ENCODE data around the gene ZDHHC19.
A peak's percentile ranks its signal among the peaks of the same experiment; 100 is the strongest.
"Not testable (repeated sequence)": the region's sequence is repeated elsewhere in the genome, so short reads cannot be mapped to it uniquely, and the experiment has no call there.

The ZDHHC19 gene

DNA sequence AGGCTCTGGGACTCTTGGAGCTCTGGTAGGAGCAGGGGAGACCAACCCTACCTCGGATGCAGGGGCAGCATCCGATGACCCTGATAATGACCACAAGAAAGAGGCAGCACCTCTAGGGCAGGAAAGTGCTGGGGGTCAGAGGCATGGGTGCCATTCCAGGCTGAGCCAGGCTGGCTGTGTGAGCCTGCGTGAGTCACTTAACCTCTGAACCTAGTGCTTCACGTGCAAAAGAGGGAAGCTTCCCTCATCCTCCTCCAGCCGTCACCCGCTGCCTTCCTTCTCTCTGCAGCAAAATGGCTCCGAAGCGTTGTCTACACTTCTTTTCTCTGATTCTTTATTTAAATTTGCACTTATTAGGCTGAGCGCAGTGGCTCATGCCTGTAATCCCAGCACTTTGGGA lies 35.5 kb downstream of the ZDHHC19 start:
- DNase-seq, result peak; percentile 53

- DNase-seq, result no peak
These were observed 36.0 kb downstream of the ZDHHC19 start for GRCh38 chr3:196175116-196175625.

GRCh38 chr3:196174652-196175051 lies 36.5 kb downstream of the ZDHHC19 start:
- DNase-seq, result no peak

DNA sequence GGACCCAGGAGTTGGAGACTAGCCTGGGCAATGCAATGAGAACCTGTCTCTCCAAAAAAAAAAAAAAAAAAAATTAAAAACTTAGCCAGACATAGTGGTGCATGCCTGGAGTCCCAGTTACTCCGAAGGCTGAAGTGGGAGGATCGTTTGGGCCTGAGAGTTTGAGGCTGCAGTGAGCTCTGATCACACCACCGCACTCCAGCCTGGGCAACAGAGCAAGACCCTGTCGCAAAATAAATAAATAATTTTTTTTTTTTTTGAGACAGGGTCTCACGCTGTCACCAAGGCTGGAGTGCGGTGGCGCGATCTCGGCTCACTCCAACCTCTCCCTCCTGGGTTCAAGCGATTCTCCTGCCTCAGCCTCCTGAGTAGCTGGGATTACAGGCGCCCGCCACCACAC lies 40.9 kb downstream of the ZDHHC19 start:
- not testable (repeated sequence) for DNase-seq

DNA sequence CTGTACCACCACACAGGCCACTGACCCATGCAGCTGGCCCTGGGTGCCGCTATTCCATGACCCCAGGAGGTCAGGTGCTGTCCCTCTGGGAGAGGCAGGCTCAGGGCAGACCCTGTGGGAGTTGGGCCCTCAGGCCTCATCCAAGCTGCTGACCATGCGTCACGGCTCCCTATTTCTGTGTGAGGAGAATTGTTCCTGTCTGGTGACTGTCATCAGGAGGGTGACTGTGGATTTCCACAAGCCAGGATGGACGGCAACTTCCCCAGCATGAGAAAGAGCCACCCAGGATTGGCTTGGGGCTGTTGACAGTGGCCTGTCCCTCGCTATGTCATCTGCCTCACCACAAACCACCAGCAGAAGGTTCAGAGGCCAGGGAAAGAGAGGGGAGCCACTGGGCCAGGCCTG lies 41.4 kb downstream of the ZDHHC19 start:
- peak; percentile 92 for DNase-seq

DNA sequence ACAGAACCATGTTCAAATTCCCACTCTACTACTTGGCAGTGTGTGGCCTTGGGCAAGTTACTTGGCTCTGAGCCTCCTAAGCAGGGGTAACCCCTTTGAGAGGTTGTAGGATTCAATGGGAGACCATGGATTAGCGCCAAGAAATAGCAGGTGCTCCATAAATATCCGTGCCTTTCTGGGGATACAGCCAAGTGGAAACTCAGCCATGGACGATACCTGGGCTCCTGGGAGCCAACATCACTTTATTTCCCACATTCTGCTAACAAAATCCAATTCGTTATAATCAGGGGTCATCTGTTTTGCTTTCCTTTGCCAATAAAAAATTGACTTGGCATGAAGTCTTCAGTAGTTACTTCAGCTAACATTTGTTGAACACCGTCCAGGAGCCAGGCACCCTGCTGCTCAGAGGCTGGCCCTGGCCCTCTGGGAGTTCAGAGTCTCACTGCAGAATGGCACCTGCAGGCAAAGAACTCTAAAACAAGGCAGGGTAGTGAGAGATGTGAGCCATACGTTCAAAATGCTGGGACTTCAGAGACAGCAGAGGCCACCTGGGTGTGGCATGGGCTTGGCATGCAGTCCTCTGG lies 42.3 kb downstream of the ZDHHC19 start:
- no peak for DNase-seq

DNA sequence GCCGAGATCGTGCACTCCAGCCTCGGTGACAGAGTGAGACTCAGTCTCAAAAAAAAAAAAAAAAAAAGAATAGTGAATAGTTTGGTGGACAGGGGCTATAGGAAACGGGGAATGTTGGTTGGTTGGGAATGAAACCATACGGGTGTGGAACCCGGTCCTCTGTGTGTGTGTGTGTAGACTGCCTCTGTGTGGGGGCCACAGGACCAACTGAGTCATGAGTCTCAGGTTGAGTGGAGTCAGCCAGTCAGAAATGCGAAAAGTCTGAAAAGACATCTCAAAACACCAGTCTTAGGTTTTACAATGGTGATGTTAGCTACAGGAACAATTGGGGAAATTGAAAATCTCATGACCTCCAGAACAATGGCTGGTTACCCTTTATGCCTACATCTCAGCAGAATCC lies 44.5 kb downstream of the ZDHHC19 start:
- DNase-seq, result no peak

GRCh38 chr3:196165850-196166249 lies 45.4 kb downstream of the ZDHHC19 start:
- DNase-seq, result no peak

DNA sequence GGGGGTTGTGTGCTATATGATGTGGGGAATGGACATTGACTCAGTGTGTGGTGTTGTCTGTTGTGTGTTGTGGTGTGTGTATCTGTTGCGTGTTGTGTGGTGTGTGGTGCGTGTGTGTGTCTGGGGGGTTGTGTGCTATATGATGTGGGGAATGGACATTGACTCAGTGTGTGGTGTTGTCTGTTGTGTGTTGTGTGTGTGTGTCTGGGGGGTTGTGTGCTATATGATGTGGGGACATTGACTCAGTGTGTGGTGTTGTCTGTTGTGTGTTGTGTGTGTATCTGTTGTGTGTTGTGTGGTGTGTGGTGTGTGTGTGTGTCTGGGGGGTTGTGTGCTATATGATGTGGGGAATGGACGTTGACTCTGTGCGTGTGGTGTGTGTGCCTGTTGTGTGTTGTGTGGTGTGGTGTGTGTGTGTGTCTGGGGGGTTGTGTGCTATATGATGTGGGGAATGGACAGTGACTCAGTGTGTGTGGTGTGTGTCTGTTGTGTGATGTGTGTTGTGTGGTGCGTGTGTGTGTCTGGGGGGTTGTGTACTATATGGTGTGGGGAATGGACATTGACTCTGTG lies 46.1 kb downstream of the ZDHHC19 start:
- not testable (repeated sequence) for DNase-seq

DNA sequence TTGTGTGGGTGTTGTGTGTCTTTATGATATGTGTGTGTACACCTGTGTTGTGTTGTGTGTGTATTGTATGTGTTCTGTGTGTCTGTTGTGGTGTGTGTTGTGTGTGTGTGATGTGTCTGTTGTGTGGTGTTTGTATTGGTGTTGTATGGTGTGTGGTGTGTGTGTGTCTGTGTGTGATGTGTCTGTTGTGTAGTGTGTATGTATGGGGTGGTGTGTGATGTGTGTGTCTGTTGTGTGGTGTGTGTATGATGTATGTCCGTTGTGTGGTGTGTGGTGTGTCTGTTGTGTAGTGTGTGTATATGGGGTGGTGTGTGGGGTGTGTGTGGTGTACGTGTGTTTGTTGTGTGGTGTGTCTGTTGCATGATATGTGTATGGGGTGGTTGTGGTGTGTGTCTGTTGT lies 46.6 kb downstream of the ZDHHC19 start:
- DNase-seq, result no peak

GRCh38 chr3:196163666-196164493 lies 47.3 kb downstream of the ZDHHC19 start:
- DNase-seq, result peak; percentile 91

DNA sequence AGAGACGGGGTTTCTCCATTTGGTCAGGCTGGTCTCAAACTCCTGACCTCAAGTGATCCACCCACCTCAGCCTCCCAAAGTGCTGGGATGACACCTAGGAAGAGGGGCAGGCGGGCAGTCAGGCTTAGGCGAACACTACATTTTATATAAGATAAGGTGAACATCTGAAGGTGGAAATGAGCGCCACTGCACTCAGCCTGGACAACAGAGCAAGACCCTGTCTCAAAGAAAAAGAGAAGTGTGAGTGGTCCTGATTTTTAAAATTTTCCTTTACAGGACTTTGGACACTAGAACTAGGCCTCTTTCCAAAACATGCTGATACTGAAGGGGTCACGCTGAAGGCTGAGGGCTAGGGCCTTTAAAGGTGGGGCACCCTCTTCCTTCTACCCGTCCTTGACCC lies 48.0 kb downstream of the ZDHHC19 start:
- no peak for DNase-seq

DNA sequence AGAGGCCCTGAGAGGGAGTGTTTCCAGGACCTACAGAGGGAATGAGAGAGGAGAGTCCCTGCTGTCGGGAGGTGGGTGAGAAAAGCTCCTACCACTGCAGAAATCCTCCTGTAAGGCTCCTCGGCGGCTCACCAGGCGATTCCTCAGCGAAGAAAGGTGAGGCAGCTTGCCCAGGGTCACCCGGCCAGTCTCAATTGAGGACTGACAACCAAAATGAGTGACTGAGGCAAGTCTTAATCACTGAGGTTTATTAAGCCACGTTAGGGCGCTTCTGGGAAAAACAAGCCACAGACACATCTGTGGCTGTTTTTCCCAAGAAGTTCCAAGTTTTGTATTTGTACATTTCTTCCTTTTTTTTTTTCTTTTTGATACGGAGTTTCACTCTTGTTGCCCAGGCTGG lies 48.5 kb downstream of the ZDHHC19 start:
- DNase-seq, result no peak

GRCh38 chr3:196159952-196160804 lies 51.0 kb downstream of the ZDHHC19 start:
- DNase-seq, result peak; percentile 74

DNA sequence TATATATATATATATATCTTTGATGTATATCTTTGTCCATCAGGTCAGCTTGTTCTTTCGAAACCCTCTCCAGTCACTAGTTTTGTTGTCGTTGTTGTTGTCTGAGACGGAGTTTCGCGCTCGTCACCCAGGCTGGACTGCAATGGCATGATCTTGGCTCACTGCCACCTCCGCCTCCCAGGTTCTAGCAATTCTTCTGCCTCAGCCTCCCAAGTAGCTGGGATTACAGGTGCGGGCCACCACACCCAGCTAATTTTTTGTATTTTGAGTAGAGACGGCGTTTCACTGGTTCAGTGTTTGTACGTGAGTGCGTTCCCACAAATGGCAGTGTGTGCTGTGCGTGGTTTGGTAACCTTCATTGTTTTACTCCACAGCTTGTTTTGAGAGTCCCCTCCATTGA lies 51.7 kb downstream of the ZDHHC19 start:
- no peak for DNase-seq

GRCh38 chr3:196156160-196156559 lies 55.0 kb downstream of the ZDHHC19 start:
- DNase-seq, result no peak

GRCh38 chr3:196150481-196150880 lies 60.7 kb downstream of the ZDHHC19 start:
- DNase-seq, result no peak

GRCh38 chr3:196149831-196150301 lies 61.3 kb downstream of the ZDHHC19 start:
- DNase-seq, result peak; percentile 78

GRCh38 chr3:196149375-196149774 lies 61.8 kb downstream of the ZDHHC19 start:
- no peak for DNase-seq

Data from suppressor macrophage treated with lipopolysaccharide for 4 hours (primary cell).